NB4 (cell line): ENCODE results near the gene LAD1.

ENCODE experiments used
- POLR2A ChIP-seq: IDR thresholded peaks from 2 replicates; pipeline ENCODE4 v1.6.1; 2011; ENCODE audit warnings: mild to moderate bottlenecking; ENCODE audit not compliant: insufficient read length; ENCODE audit errors: extremely low read depth
- TF ChIP-seq, protein P1 (sequence below): IDR thresholded peaks from one replicate; pipeline ENCODE4 v1.5.1; 2012; ENCODE audit warnings: low read depth, low read length
- TF ChIP-seq, protein P2 (sequence below): IDR thresholded peaks from 2 replicates; pipeline ENCODE4 v1.6.1; 2011; ENCODE audit warnings: low read depth, low read length

DNA sequence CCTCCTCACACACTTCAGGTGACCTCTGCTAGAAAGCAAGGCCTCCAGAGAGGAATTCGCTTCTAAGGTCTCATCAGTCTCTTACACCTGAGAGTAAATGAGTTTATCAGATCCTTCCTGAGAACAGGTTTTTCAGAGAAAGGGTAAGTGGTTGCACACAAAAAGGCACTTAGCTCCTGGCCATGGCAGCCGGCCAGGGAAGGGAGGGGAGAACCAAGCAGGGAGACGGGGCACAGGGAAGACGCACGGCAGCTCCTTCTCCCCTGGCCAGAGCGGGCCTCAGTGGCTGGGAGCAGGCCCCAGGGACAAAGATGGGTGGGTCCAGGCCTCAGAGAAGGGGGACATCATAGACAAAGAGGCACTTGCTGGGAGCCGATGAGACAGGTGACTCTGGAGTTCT lies 18.0 kb downstream of the LAD1 start:
- TF ChIP-seq, protein P1, sequence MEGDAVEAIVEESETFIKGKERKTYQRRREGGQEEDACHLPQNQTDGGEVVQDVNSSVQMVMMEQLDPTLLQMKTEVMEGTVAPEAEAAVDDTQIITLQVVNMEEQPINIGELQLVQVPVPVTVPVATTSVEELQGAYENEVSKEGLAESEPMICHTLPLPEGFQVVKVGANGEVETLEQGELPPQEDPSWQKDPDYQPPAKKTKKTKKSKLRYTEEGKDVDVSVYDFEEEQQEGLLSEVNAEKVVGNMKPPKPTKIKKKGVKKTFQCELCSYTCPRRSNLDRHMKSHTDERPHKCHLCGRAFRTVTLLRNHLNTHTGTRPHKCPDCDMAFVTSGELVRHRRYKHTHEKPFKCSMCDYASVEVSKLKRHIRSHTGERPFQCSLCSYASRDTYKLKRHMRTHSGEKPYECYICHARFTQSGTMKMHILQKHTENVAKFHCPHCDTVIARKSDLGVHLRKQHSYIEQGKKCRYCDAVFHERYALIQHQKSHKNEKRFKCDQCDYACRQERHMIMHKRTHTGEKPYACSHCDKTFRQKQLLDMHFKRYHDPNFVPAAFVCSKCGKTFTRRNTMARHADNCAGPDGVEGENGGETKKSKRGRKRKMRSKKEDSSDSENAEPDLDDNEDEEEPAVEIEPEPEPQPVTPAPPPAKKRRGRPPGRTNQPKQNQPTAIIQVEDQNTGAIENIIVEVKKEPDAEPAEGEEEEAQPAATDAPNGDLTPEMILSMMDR: no peak
- TF ChIP-seq POLR2A: no peak
- TF ChIP-seq, protein P2, sequence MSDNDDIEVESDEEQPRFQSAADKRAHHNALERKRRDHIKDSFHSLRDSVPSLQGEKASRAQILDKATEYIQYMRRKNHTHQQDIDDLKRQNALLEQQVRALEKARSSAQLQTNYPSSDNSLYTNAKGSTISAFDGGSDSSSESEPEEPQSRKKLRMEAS: no peak
